ENCODE results near the gene PRXL2B.

DNA sequence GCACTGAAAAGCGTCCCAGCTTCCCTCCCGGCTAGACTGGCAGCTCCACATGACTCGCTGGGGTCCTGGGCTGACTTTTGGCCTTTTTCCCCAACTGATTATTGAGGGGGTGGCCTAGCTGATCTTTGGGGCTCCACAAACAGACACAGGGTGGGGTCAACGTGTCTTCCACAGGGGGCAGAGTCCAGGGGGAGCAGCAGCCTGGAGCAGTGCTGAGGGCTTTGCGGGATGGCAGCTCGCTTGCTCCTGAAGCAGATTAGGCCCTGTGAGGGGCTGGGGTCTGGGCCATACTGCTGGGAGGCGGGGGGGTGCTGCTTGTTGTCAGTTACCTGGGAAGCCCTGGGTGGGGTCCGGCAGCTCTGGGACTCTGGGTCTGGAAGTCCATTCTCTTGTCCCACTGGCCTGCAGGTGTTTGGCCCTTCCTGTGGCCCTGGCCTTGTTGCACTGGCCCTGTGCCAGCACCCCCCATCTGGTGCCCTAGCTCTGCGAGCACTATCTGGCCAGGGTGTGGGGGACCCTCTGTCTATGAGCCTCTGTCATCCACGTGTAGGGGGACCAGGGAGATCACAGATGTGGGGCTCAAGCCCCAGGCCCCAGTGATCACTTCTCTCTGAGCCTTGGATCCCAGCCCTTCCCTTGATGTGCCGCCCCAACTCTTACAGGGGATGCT lies 44.2 kb upstream of the PRXL2B start:
- no peak for TF ChIP-seq EZH2 (IDR thresholded peaks at IDR 0.05)
- TF ChIP-seq CTCF (IDR thresholded peaks at IDR 0.05) = no peak

Data from neural progenitor cell (in vitro differentiated cells).